RKO (cell line): ENCODE results near the gene CNTROB.

ENCODE experiments used
- DNase-seq: peaks from one replicate; pipeline ENCODE4 v3.0.0-alpha.2; 2016; ENCODE audit warnings: low spot score

CNTROB gene

DNA sequence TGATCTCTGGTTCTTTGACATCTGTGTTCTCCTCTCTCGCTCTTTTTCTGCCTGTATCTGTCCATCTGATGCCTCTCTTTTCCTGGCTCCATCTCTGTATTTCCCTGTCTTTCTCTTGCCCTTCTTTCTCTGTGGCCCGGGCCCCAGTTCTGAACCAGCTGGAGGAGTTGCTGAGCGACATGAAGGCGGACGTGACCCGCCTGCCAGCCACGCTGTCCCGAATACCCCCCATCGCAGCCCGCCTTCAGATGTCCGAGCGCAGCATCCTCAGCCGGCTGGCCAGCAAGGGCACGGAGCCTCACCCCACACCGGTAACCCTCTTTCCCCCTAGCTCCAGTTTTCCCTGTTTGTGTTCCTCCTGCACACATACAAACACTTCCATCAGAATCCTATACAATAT, 21.7 kb upstream of the CNTROB start:
- no peak for DNase-seq

DNA sequence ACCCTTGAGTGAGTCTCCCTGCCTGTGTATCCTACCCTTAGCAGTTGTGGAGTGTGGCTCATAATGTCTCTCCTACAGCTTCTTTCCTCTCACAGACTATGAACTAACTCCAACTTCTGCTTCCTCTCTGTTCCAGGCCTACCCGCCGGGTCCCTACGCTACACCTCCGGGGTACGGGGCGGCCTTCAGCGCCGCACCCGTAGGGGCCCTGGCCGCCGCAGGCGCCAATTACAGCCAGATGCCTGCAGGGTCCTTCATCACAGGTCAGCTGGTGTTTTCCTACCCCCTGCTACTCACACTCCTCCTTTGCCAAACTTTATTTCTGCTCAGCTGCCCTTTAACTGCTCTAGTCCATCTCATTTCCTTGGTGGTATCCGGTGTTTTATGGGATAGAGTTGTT, 21.3 kb upstream of the CNTROB start:
- no peak for DNase-seq

GRCh38 chr17:7911116-7911515, 20.9 kb upstream of the CNTROB start:
- no peak for DNase-seq

DNA sequence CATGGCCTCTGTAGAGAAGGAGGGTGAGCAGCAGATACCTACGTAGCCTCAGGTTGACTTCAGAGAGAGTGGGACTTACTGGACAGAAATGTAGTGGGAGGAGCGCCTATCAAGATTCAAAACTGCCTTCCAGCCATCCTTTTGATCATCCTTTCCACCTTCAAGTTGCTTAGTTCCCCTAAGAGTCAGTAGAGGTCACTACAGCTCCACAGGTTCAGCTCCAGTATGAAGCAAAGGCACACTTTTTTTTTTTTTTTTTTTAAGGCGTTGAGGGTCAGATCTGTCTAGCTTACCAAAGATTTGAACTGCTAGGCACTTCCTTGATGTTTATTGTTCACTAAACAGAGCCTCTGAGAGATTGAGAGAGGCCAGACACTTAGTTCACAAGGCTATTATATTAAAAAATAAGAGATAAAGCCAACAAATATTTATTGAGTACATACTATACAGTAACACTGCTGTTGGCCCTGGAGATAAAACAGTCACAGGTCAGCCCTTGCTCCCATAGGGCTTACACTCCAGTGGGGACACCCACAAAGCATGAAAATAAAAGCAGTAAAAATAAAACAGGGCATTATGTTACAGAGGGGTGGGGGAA, 19.0 kb upstream of the CNTROB start:
- DNase-seq, result peak; percentile 92

DNA sequence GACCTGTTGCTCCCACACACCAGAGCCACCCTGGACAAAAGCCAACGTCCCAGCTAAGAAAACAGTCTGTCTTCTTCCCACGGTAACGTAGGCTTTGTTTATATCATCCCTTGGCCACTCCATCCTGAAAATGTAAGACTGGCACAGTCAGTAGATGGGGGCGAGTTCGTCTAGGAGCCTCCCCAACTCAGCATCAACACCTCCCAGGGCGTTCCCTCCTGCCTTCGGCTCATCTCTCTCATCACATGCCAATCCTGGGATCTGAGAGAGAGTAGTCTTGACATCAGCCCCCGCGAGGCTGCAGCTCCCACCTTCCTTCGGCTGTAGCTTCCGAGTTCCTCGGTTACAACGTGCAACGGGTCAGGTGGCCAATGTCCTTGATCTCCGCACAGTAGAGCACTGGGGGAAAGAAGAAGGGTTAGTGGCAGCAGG, 16.8 kb upstream of the CNTROB start:
- DNase-seq, result peak; percentile 74

GRCh38 chr17:7915611-7916384, 16.2 kb upstream of the CNTROB start, which contains the start of gene RNF227:
RNF227 (minus strand) TSS chr17:7916289; CDS start chr17:7916195, 94 bp downstream.
- DNase-seq, result peak; percentile 95

- DNase-seq, result no peak
Measured at GRCh38 chr17:7916385-7916682, 15.7 kb upstream of the CNTROB start.

DNA sequence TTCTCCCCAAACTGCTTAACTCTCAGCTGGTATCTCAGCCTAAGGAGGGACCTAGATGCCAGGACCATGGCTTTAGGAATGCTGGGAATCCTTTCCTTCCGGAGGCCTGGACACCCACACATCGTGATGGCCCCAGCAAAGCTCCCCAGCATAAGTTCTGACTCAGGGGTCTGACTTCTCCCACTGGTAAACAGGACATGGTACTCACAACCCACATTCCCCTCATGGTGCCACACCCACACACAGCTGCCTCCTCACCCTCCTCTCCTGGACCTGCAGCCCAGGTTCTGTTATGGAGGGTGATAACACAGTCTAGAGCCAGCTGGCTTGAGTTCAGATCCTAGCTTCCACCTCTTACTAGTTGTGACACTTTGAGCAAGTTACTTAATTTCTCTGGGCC, 15.2 kb upstream of the CNTROB start:
- peak; percentile 83 for DNase-seq

GRCh38 chr17:7922269-7922844, 9.6 kb upstream of the CNTROB start:
- DNase-seq, result no peak

- no peak for DNase-seq
Measured at GRCh38 chr17:7922845-7923628, 9.0 kb upstream of the CNTROB start.

GRCh38 chr17:7927596-7927995, 4.4 kb upstream of the CNTROB start:
- DNase-seq, result no peak

GRCh38 chr17:7929158-7930023, 2.6 kb upstream of the CNTROB start, which contains the start of gene KCNAB3:
KCNAB3 (minus strand) TSS chr17:7929856; CDS start chr17:7929435, 421 bp downstream.
- no peak for DNase-seq

DNA sequence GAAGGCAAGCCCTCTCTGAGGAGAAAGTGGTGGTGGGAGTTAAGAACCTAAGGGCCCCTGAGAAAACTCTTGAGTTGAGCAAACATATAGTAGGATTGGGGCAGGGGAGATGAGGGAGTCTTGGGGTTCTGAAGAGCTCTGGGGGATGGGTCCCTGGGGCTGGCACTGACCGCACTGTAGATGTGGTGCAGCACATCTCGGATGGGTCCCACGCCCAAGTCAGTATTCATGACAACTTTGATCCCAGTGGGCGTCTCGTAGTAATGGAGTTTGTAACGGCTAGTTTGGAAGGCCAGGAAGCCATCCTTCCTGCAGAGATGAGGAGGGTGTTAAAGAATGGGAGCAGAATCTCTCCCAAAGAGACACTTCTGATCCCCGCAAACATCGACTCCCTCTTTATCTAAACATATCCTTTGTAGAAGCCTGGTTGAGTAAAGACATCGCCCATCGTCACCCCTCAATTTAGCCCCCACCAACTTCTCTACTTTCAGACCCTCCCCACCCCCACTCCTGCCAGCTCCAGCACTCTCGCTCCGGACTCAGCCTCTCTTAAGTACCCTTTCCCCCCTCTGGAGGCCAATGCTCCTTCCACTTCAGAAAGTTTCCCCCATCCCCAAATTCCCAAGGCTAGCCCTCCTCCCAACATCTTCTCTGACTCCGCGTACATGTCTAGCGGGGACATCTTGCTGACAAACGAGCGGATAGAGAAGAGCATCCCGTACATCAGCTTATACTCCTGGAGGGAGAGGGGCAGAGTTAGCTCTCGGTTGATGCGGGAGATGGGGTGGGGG, 970 bp upstream of the CNTROB start:
- DNase-seq, result no peak

DNA sequence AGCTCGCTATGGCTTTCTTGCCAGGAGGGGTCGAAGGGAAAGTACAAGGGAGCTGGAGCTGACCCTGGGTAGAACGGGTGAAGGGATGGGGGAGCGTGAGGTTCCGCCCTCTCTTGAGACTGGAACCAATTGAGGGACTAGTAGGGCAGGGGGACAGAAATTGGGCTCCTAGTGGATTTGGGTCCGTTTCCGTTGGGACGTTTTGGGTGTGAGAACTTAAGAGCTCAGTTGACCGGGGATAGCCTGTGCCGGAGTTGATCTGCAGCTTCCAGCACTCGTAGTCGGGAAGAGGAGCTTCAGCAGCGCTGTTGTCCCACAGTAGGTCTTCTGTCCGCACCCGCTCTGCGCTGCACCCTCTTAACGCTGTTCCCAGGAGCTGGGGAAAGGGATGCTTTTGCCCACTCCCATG, 481 bp downstream of the CNTROB start:
- peak; percentile 64 for DNase-seq

DNA sequence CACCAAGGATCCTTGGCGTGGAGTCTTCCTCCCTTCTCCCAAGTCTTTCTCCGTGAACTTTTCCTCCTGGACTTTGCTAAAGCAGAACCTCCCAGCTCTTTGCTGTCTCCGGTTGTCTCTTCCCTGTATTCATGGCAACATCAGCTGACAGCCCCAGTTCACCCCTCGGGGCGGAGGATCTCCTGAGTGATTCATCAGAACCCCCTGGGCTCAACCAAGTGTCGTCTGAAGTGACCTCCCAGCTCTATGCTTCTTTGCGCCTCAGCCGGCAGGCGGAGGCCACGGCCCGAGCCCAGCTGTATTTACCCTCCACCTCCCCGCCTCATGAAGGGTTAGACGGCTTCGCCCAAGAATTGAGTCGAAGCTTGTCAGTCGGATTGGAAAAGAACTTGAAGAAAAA, 943 bp downstream of the CNTROB start:
- DNase-seq, result peak; percentile 90

- no peak for DNase-seq
Measured at GRCh38 chr17:7935859-7936258, 3.9 kb downstream of the CNTROB start.

DNA sequence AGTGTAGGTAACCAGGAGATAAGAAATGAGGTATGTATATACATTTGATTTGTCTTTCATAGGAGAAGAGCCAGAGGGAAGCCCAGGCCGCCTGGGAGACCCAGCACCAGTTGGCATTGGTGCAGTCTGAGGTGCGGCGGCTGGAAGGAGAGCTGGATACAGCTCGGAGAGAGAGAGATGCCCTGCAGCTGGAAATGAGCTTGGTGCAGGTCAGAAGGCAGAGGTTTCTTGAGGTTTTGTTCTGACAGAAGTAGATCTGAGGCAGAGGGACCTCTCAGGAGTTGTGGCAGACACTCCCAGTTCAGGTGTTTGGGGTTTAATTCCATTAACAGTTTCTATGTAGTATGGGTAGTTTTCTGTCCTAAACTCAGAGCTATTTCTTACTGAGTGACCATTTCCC, 8.0 kb downstream of the CNTROB start:
- DNase-seq, result no peak

DNA sequence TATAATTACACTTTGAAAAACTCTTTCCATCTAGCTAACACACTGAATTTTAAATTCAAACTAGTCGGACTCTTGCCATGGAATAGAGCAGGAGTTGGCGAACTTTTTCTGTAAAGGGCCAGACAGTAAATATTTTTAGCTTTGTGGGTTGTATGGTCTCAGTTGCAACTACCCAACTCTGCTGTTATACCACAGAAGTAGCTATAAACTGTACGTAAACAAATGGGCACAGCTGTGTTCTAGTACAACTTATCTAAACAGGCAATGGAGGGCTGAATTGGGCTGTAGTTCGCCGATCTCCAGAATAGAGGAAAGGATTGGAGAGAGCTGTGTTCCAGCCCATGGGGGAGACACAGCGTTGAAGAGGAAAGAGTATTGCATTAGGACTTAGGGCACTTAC, 8.7 kb downstream of the CNTROB start:
- no peak for DNase-seq

GRCh38 chr17:7943291-7943690, 11.3 kb downstream of the CNTROB start:
- no peak for DNase-seq

- DNase-seq, result no peak
Measured at GRCh38 chr17:7944326-7944725, 12.3 kb downstream of the CNTROB start.

DNA sequence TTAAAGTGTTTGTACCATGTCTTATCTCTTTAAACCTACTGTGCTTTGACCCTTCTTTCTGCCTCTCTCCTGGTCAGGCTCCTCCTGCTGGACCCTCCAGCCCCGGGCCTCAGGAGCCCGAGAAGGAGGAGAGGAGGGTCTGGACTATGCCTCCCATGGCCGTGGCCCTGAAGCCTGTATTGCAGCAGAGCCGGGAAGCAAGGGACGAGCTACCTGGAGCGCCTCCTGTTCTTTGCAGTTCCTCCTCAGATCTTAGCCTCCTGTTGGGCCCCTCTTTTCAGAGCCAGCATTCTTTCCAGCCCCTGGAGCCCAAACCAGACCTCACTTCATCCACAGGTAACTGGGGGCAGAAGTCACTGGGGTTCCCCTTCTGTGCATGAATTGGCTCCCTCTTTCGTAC, 13.6 kb downstream of the CNTROB start:
- DNase-seq, result no peak
